Lower leg skin (tissue), 3 donors: Measurements from ENCODE around the gene DPP6.

ENCODE experiments used
- POLR2A ChIP-seq, 2 donors: fragments of 450-650 bp; IDR thresholded peaks; one replicate each; pipeline ENCODE4 v1.6.1; 2016 to 2017; ENCODE audit warnings: antibody characterized with exemption in 2 of 2, mild to moderate bottlenecking in 1 of 2, moderate library complexity in 1 of 2
- TF ChIP-seq, protein P1 (sequence below), 3 donors: fragments of 450-650 bp; IDR thresholded peaks; one replicate each; pipeline ENCODE4 v1.5.1; 2016; ENCODE audit warnings: antibody characterized with exemption in 3 of 3, mild to moderate bottlenecking in 3 of 3, moderate library complexity in 2 of 3

DNA sequence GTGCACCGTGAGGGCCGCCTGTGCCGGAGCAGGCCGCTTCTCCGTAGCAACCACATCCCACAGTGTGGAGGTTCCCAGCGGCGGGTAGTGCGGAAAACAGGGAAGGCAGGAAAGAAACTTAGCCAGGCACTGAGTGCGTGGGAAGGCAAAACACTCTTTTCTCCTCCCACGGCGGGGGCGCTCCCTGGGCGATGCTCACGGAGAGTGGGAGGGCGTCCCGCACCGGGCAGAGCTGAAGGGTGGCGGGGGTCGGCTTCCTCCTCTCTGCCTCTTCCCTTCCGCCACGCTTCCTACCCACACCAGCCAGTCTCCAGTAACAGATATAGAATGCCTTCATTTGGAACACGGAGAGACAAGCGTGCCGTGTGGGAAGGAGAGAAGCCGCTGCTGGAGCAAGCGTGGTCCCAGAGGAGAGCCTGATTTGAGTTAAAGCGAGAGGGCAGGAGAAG lies 698.2 kb downstream of the DPP6 start:
- TF ChIP-seq, protein P1, sequence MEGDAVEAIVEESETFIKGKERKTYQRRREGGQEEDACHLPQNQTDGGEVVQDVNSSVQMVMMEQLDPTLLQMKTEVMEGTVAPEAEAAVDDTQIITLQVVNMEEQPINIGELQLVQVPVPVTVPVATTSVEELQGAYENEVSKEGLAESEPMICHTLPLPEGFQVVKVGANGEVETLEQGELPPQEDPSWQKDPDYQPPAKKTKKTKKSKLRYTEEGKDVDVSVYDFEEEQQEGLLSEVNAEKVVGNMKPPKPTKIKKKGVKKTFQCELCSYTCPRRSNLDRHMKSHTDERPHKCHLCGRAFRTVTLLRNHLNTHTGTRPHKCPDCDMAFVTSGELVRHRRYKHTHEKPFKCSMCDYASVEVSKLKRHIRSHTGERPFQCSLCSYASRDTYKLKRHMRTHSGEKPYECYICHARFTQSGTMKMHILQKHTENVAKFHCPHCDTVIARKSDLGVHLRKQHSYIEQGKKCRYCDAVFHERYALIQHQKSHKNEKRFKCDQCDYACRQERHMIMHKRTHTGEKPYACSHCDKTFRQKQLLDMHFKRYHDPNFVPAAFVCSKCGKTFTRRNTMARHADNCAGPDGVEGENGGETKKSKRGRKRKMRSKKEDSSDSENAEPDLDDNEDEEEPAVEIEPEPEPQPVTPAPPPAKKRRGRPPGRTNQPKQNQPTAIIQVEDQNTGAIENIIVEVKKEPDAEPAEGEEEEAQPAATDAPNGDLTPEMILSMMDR (IDR thresholded peaks at IDR 0.05): no peak
- no peak for TF ChIP-seq POLR2A (IDR thresholded peaks at IDR 0.05)
